HG03175 (cell line): ENCODE measurements around the gene CAPN3.
"Not testable (repeated sequence)": the region's sequence is repeated elsewhere in the genome, so short reads cannot be mapped to it uniquely, and the experiment has no call there.

Experiments used
- ATAC-seq: cut with Tn5 transposase; IDR thresholded peaks from one replicate; pipeline ENCODE4 v1.9.1; 2021; ENCODE audit warnings: mild to moderate bottlenecking, moderate library complexity; ENCODE audit not compliant: unreplicated experiment

CAPN3 gene

GRCh38 chr15:42359249-42359648 lies at the start of gene CAPN3:
TSS of gene CAPN3 (plus strand) at chr15:42359501. CDS start at chr15:42359806, 305 bp downstream.
- ATAC-seq: no peak

- no peak for ATAC-seq
Observed at GRCh38 chr15:42313463-42313862, 45.8 kb upstream of the CAPN3 start.

- no peak for ATAC-seq
Observed at GRCh38 chr15:42314818-42315217, 44.5 kb upstream of the CAPN3 start.

GRCh38 chr15:42315521-42315920 lies 43.8 kb upstream of the CAPN3 start:
- no peak for ATAC-seq

GRCh38 chr15:42316282-42316805 lies 43.0 kb upstream of the CAPN3 start:
- not testable (repeated sequence) for ATAC-seq

GRCh38 chr15:42319206-42319605 lies 40.1 kb upstream of the CAPN3 start:
- no peak for ATAC-seq

GRCh38 chr15:42324308-42324707 lies 35.0 kb upstream of the CAPN3 start:
- ATAC-seq: no peak

GRCh38 chr15:42329161-42329560 lies 30.1 kb upstream of the CAPN3 start:
- ATAC-seq: no peak

- no peak for ATAC-seq
Observed at GRCh38 chr15:42329992-42330391, 29.3 kb upstream of the CAPN3 start.

GRCh38 chr15:42331235-42331634 lies 28.1 kb upstream of the CAPN3 start:
- ATAC-seq: no peak

- ATAC-seq: no peak
Observed at GRCh38 chr15:42332331-42332730, 27.0 kb upstream of the CAPN3 start.

- ATAC-seq: no peak
Observed at GRCh38 chr15:42335074-42335473, 24.2 kb upstream of the CAPN3 start.

GRCh38 chr15:42336650-42337049 lies 22.7 kb upstream of the CAPN3 start:
- ATAC-seq: not testable (repeated sequence)

- not testable (repeated sequence) for ATAC-seq
Observed at GRCh38 chr15:42337104-42337503, 22.2 kb upstream of the CAPN3 start.

GRCh38 chr15:42338500-42338899 lies 20.8 kb upstream of the CAPN3 start:
- no peak for ATAC-seq

- ATAC-seq: no peak
Observed at GRCh38 chr15:42343596-42344232, 15.6 kb upstream of the CAPN3 start.

- no peak for ATAC-seq
Observed at GRCh38 chr15:42344763-42345162, 14.5 kb upstream of the CAPN3 start.

GRCh38 chr15:42345504-42345903 lies 13.8 kb upstream of the CAPN3 start:
- ATAC-seq: no peak

- no peak for ATAC-seq
Observed at GRCh38 chr15:42348083-42348482, 11.2 kb upstream of the CAPN3 start.

- ATAC-seq: no peak
Observed at GRCh38 chr15:42349186-42349585, 10.1 kb upstream of the CAPN3 start.

GRCh38 chr15:42352401-42352800 lies 6.9 kb upstream of the CAPN3 start:
- ATAC-seq: no peak

- no peak for ATAC-seq
Observed at GRCh38 chr15:42353061-42353460, 6.2 kb upstream of the CAPN3 start.

- no peak for ATAC-seq
Observed at GRCh38 chr15:42354824-42355223, 4.5 kb upstream of the CAPN3 start.
